ENCODE data around the gene BAIAP2.

The BAIAP2 gene

DNA sequence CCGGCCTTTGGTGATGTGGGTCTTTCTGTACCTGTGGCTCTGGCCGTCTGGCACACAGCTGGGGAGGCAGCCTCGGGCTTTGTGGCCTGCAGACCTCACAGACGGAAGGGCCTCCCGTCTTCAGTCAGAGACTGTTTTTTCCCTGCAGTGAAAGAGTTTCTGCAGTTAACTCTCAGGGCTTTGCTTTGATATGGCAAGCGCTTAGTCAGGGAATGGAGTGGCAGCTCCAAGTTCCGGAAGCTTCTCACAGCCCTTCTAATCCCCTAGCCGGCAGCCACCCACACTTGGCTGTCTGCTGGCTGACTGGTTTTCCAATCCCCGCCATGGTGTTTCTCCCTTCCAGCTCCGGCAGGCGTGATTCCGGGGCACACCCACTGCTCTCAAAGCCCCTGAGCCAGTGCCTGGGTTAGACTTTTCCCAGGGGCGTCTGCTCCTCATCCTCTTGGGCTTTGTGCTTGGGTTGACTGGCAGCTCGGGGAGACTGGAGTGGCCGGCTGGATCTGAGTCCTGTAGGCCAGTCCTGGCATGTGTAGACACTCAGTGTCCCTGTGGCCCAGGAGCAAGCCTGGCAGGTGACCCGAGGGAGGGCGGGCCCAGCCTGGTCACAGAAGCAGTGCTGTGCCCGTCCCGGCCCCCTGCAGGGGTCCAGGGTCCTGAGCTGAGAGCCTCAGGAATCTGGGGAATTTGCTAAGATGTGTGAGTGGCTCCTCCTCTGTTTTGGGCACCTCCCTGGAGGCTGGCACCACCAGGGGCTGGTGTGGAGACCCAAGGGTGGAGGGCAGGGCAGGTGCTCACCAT lies 29.9 kb downstream of the BAIAP2 start:
- no peaks in the 10 kb centered on the region for H3K9me3 ChIP-seq (ENCODE audit: severe bottlenecking)
- TF ChIP-seq, protein P1, sequence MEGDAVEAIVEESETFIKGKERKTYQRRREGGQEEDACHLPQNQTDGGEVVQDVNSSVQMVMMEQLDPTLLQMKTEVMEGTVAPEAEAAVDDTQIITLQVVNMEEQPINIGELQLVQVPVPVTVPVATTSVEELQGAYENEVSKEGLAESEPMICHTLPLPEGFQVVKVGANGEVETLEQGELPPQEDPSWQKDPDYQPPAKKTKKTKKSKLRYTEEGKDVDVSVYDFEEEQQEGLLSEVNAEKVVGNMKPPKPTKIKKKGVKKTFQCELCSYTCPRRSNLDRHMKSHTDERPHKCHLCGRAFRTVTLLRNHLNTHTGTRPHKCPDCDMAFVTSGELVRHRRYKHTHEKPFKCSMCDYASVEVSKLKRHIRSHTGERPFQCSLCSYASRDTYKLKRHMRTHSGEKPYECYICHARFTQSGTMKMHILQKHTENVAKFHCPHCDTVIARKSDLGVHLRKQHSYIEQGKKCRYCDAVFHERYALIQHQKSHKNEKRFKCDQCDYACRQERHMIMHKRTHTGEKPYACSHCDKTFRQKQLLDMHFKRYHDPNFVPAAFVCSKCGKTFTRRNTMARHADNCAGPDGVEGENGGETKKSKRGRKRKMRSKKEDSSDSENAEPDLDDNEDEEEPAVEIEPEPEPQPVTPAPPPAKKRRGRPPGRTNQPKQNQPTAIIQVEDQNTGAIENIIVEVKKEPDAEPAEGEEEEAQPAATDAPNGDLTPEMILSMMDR (IDR thresholded peaks at IDR 0.05; ENCODE audit: poor library complexity, severe bottlenecking), result no peak
- no peaks in the 10 kb centered on the region for H3K27me3 ChIP-seq (ENCODE audit: insufficient read depth, poor library complexity, severe bottlenecking)
- peaks cover 65% of the 10 kb centered on the region for H3K36me3 ChIP-seq (ENCODE audit: low read depth)
- peak overlapping the region; percentile 55 for H3K27ac ChIP-seq (ENCODE audit: poor library complexity, severe bottlenecking)
- ATAC-seq (ENCODE audit: low read depth) (peak; percentile 66), DNase-seq (ENCODE audit: low spot score) (no peak)
- peaks cover 36% of the 10 kb centered on the region for H3K4me1 ChIP-seq (ENCODE audit: insufficient read depth, poor library complexity, severe bottlenecking)
- no peak overlapping the region for H3K4me3 ChIP-seq (ENCODE audit: severe bottlenecking)

DNA sequence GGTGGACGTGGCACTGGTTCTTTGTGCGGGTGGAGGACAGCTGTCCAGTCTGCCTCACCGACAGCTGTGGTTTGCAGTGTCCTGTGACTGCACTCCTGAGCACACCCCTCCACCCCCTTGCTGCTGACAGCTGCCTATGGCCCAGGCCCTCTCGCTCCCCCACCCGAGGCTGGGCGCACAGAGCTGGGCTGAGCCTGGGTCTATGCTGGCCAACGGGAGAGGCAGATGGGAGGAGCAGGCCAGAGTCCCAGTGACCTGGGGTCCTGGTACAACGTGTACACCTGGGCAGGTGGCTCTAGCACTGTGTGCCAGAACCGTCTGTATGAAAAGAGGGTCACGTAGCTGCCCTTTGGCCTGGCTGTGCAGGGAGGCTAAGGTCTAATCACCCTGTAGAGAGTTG lies 30.5 kb downstream of the BAIAP2 start:
- peak overlapping the region; percentile 55 for H3K27ac ChIP-seq (ENCODE audit: poor library complexity, severe bottlenecking)
- H3K36me3 ChIP-seq (ENCODE audit: low read depth), result peaks cover 59% of the 10 kb centered on the region
- no peak overlapping the region for H3K4me3 ChIP-seq (ENCODE audit: severe bottlenecking)
- H3K4me1 ChIP-seq (ENCODE audit: insufficient read depth, poor library complexity, severe bottlenecking), result peaks cover 40% of the 10 kb centered on the region
- no peak for ATAC-seq (ENCODE audit: low read depth)
- TF ChIP-seq, protein P1 (IDR thresholded peaks at IDR 0.05; ENCODE audit: poor library complexity, severe bottlenecking), result no peak
- no peaks in the 10 kb centered on the region for H3K27me3 ChIP-seq (ENCODE audit: insufficient read depth, poor library complexity, severe bottlenecking)
- no peak for DNase-seq (ENCODE audit: low spot score)
- H3K9me3 ChIP-seq (ENCODE audit: severe bottlenecking), result no peaks in the 10 kb centered on the region

DNA sequence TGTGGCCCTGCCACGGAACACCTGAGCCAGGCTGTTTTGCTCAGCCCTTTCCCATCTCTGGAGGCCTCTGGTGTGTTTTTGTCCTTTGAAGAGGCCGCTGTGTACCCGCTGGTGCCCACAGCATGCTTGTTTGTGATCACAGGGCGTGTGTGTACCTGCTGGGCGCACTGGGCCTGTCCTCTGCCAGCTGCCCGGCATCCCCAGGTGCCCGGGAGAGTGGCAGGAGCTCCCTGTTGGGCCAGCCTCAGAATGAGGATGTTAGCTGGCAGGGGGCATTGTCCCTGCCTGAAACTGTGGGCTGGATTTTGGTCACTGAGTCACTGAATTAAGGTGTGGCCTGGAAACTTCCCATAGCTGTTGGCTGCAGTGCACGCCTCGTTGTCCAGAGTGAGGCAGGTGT lies 31.1 kb downstream of the BAIAP2 start:
- Histone ChIP-seq H3K27ac (ENCODE audit: poor library complexity, severe bottlenecking) (peak overlapping the region; percentile 55), H3K4me3 (ENCODE audit: severe bottlenecking) (no peak overlapping the region), H3K36me3 (ENCODE audit: low read depth) (peaks cover 54% of the 10 kb centered on the region), H3K4me1 (ENCODE audit: insufficient read depth, poor library complexity, severe bottlenecking) (peaks cover 46% of the 10 kb centered on the region), H3K27me3 (ENCODE audit: insufficient read depth, poor library complexity, severe bottlenecking) (no peaks in the 10 kb centered on the region), H3K9me3 (ENCODE audit: severe bottlenecking) (no peaks in the 10 kb centered on the region)
- DNase-seq (ENCODE audit: low spot score) (no peak), ATAC-seq (ENCODE audit: low read depth) (peak; percentile 40)
- TF ChIP-seq, protein P1 (IDR thresholded peaks at IDR 0.05; ENCODE audit: poor library complexity, severe bottlenecking), result no peak

DNA sequence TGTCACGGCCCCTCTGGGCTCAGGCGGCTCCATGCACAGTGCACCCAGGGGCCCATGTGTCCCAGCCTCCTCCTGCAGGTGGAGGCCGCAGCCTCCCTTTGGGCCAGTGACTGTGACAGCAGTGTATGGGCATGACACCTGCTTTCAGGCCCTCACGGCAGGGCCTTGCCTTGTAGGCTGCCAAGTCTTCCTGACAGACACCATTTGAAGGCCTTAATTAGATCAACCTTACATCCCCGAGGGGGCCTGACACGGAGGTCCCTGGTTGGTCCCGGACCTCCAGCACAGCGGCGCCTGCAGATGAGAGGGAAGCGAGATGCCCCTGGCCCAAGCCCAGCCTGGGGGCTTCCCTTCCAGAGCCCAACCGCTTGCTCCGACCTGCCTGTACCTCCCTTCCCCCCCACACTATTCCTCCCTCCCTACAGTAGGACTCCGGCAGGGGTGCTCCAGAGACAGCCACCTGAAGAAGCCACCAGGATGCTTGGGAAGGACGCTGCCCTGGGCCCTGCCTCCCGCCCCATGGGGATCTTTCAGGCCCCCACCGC lies 31.9 kb downstream of the BAIAP2 start:
- Histone ChIP-seq H3K4me3 (ENCODE audit: severe bottlenecking) (no peak overlapping the region), H3K36me3 (ENCODE audit: low read depth) (peaks cover 53% of the 10 kb centered on the region), H3K9me3 (ENCODE audit: severe bottlenecking) (no peaks in the 10 kb centered on the region), H3K4me1 (ENCODE audit: insufficient read depth, poor library complexity, severe bottlenecking) (peaks cover 53% of the 10 kb centered on the region), H3K27ac (ENCODE audit: poor library complexity, severe bottlenecking) (peak overlapping the region; percentile 55), H3K27me3 (ENCODE audit: insufficient read depth, poor library complexity, severe bottlenecking) (no peaks in the 10 kb centered on the region)
- DNase-seq (ENCODE audit: low spot score) (no peak), ATAC-seq (ENCODE audit: low read depth) (no peak)
- TF ChIP-seq, protein P1 (IDR thresholded peaks at IDR 0.05; ENCODE audit: poor library complexity, severe bottlenecking), result no peak

DNA sequence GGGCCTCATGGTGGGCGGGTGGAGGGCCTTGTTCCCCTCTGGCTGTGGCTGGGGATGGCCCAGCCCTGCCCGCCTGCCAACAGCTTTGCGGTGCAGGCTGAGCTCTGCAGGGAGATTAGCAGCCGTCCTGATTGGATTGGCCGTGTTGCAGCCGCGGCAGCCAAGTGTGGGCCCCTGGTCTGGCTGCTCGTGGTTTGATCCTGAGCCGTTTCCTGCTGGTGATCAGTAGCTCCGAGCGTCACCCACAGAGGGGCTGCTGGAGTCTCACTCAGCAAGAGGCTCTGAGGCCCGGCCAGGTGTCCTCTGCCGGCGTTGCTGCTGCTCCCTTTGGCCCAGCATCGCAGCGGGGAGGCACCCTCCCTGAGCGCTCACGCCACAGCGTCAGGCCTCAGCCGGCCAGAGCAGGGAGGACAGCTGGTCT lies 32.5 kb downstream of the BAIAP2 start:
- no peak for DNase-seq (ENCODE audit: low spot score)
- no peak for ATAC-seq (ENCODE audit: low read depth)
- no peaks in the 10 kb centered on the region for H3K27me3 ChIP-seq (ENCODE audit: insufficient read depth, poor library complexity, severe bottlenecking)
- no peak overlapping the region for H3K27ac ChIP-seq (ENCODE audit: poor library complexity, severe bottlenecking)
- TF ChIP-seq, protein P1 (IDR thresholded peaks at IDR 0.05; ENCODE audit: poor library complexity, severe bottlenecking), result no peak
- no peaks in the 10 kb centered on the region for H3K9me3 ChIP-seq (ENCODE audit: severe bottlenecking)
- H3K4me1 ChIP-seq (ENCODE audit: insufficient read depth, poor library complexity, severe bottlenecking), result peaks cover 59% of the 10 kb centered on the region
- no peak overlapping the region for H3K4me3 ChIP-seq (ENCODE audit: severe bottlenecking)
- H3K36me3 ChIP-seq (ENCODE audit: low read depth), result peaks cover 47% of the 10 kb centered on the region
